ENCODE measurements around the gene ERFE.

DNA sequence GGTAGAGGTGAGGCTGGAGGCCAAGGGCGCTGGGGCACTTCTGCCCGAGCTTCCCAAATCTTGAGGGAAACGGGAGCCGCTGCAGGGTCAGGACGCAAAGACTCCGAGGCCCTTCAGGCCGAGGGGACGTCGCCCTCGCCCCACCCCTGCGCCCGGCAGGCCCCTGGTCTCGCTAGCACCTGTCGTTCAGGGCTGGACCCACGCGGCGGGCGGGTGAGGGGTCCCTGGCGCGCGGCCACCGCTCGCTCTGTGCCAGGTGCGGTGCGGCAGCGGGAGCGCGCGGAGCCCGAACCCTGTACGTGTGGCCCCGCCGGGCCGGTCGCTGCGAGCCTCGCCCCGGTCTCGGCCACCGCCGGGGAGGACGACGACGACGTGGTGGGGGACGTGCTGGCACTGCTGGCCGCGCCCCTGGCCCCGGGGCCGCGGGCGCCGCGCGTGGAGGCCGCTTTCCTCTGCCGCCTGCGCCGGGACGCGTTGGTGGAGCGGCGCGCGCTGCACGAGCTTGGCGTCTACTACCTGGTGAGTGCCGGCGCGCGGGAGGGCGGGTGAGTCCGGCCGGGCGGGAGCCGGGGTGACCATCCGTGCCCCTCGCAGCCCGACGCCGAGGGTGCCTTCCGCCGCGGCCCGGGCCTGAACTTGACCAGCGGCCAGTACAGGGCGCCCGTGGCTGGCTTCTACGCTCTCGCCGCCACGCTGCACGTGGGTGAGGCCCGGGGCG lies 4.9 kb downstream of the ERFE start:
- TF ChIP-seq POLR2A (IDR thresholded peaks at IDR 0.05; ENCODE audit: low read length): peak; percentile 53
- no peak for TF ChIP-seq GATA1 (IDR thresholded peaks at IDR 0.05; ENCODE audit: low read depth, low read length)
